ENCODE measurements around the gene MAGEA8.

MAGEA8 gene

DNA sequence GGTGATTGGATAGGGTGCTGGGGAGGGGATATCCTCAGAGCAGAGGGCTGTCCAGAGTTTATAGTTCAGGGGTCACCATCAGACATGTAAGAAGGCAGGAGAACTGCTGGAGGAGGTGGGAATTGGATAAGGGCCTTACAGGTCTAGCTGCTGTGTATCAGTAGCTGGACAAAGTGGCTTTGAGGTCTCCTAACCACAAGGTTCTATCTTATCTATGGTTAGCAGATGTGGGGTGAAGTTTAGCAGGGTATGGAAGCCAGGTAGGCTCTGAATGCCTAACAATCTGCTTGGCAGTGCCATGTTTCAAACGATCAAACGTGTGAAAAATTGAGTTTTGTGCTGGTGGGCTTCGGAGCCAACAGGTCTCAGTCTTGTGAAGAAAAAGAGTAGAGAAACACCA lies 32.1 kb upstream of the MAGEA8 start:
- Histone ChIP-seq H3K4me2 (ENCODE audit: insufficient read depth, low read length) (no peak overlapping the region), H3K4me1 (ENCODE audit: insufficient read depth, low read length) (no peaks in the 10 kb centered on the region), H3K27me3 (ENCODE audit: insufficient read depth, low read length, poor library complexity) (no peaks in the 10 kb centered on the region), H3K9ac (ENCODE audit: low read depth, low read length) (no peak overlapping the region), H3K27ac (ENCODE audit: low read length) (no peak overlapping the region), H3K4me3 (ENCODE audit: low read depth in 1 of 2, low read length in 2 of 2) (no peak overlapping the region), H3K36me3 (ENCODE audit: insufficient read depth, low read length) (no peaks in the 10 kb centered on the region), H3K9me3 (ENCODE audit: insufficient read depth, low read length, severe bottlenecking) (no peaks in the 10 kb centered on the region), H2AFZ (ENCODE audit: low read depth, low read length) (no peak overlapping the region), H4K20me1 (ENCODE audit: insufficient read depth, low read length) (no peaks in the 10 kb centered on the region), H3K79me2 (ENCODE audit: insufficient read depth, low read length) (no peaks in the 10 kb centered on the region)
- DNase-seq (no peak), ATAC-seq (ENCODE audit: insufficient read depth, low read depth) (no peak)
- TF ChIP-seq, protein P1, sequence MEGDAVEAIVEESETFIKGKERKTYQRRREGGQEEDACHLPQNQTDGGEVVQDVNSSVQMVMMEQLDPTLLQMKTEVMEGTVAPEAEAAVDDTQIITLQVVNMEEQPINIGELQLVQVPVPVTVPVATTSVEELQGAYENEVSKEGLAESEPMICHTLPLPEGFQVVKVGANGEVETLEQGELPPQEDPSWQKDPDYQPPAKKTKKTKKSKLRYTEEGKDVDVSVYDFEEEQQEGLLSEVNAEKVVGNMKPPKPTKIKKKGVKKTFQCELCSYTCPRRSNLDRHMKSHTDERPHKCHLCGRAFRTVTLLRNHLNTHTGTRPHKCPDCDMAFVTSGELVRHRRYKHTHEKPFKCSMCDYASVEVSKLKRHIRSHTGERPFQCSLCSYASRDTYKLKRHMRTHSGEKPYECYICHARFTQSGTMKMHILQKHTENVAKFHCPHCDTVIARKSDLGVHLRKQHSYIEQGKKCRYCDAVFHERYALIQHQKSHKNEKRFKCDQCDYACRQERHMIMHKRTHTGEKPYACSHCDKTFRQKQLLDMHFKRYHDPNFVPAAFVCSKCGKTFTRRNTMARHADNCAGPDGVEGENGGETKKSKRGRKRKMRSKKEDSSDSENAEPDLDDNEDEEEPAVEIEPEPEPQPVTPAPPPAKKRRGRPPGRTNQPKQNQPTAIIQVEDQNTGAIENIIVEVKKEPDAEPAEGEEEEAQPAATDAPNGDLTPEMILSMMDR (IDR thresholded peaks at IDR 0.05; ENCODE audit: borderline replicate concordance, extremely low read depth, low read length, poor library complexity, severe bottlenecking) = no peak
- no peak for TF ChIP-seq EZH2 (IDR thresholded peaks at IDR 0.05; ENCODE audit: borderline replicate concordance, low read depth, low read length, severe bottlenecking)

DNA sequence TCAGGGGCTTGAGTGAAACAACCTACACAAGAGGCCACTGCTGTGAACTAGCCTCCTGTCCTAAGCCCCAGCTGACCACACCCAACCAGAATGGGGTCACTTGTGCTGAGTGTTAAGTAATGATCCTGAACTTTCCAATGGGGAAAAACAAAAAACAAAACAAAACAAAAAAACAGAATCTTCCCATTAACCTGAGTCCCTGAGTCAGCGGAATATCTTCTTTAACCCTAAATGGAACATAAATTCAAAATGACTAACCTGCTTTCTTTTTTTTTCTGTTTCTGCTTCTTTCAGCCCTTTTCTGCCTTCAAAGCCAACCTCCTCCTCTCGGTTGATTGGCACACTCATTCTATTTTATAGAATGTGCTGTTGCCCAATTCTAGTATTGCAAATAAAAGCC lies 31.2 kb upstream of the MAGEA8 start:
- DNase-seq (no peak), ATAC-seq (ENCODE audit: insufficient read depth, low read depth) (no peak)
- Histone ChIP-seq H3K9ac (ENCODE audit: low read depth, low read length) (no peak overlapping the region), H3K27ac (ENCODE audit: low read length) (no peak overlapping the region), H3K4me2 (ENCODE audit: insufficient read depth, low read length) (no peak overlapping the region), H4K20me1 (ENCODE audit: insufficient read depth, low read length) (no peaks in the 10 kb centered on the region), H3K9me3 (ENCODE audit: insufficient read depth, low read length, severe bottlenecking) (no peaks in the 10 kb centered on the region), H3K4me3 (ENCODE audit: low read depth in 1 of 2, low read length in 2 of 2) (no peak overlapping the region), H3K4me1 (ENCODE audit: insufficient read depth, low read length) (no peaks in the 10 kb centered on the region), H3K36me3 (ENCODE audit: insufficient read depth, low read length) (no peaks in the 10 kb centered on the region), H3K79me2 (ENCODE audit: insufficient read depth, low read length) (no peaks in the 10 kb centered on the region), H2AFZ (ENCODE audit: low read depth, low read length) (no peak overlapping the region), H3K27me3 (ENCODE audit: insufficient read depth, low read length, poor library complexity) (no peaks in the 10 kb centered on the region)
- TF ChIP-seq EZH2 (IDR thresholded peaks at IDR 0.05; ENCODE audit: borderline replicate concordance, low read depth, low read length, severe bottlenecking) = no peak
- TF ChIP-seq, protein P1 (IDR thresholded peaks at IDR 0.05; ENCODE audit: borderline replicate concordance, extremely low read depth, low read length, poor library complexity, severe bottlenecking) = no peak

DNA sequence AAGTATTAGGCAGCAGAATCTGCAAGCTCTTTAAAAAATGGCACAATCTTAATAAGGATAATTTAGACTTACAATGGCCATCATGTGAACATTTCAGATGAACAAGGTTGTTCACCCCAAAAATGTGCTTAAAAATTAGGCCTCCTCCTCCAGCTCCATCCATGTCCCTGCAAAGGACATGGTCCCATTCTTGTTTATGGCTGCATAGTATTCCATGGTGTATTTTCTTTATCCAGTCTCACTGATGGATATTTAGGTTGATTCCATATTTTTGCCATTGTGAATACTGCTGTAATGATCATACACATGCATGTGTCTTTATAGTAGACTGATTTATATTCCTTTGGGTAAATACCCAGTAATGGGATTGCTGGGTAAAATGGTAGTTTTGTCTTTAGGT lies 29.1 kb upstream of the MAGEA8 start:
- Histone ChIP-seq H3K9me3 (ENCODE audit: insufficient read depth, low read length, severe bottlenecking) (no peaks in the 10 kb centered on the region), H3K9ac (ENCODE audit: low read depth, low read length) (no peak overlapping the region), H3K4me3 (ENCODE audit: low read depth in 1 of 2, low read length in 2 of 2) (no peak overlapping the region), H3K27me3 (ENCODE audit: insufficient read depth, low read length, poor library complexity) (no peaks in the 10 kb centered on the region), H3K4me2 (ENCODE audit: insufficient read depth, low read length) (no peak overlapping the region), H3K4me1 (ENCODE audit: insufficient read depth, low read length) (no peaks in the 10 kb centered on the region), H4K20me1 (ENCODE audit: insufficient read depth, low read length) (no peaks in the 10 kb centered on the region), H3K27ac (ENCODE audit: low read length) (no peak overlapping the region), H3K36me3 (ENCODE audit: insufficient read depth, low read length) (no peaks in the 10 kb centered on the region), H2AFZ (ENCODE audit: low read depth, low read length) (no peak overlapping the region), H3K79me2 (ENCODE audit: insufficient read depth, low read length) (no peaks in the 10 kb centered on the region)
- no peak for DNase-seq
- ATAC-seq (ENCODE audit: insufficient read depth, low read depth) = no peak
- no peak for TF ChIP-seq EZH2 (IDR thresholded peaks at IDR 0.05; ENCODE audit: borderline replicate concordance, low read depth, low read length, severe bottlenecking)
- TF ChIP-seq, protein P1 (IDR thresholded peaks at IDR 0.05; ENCODE audit: borderline replicate concordance, extremely low read depth, low read length, poor library complexity, severe bottlenecking) = no peak

DNA sequence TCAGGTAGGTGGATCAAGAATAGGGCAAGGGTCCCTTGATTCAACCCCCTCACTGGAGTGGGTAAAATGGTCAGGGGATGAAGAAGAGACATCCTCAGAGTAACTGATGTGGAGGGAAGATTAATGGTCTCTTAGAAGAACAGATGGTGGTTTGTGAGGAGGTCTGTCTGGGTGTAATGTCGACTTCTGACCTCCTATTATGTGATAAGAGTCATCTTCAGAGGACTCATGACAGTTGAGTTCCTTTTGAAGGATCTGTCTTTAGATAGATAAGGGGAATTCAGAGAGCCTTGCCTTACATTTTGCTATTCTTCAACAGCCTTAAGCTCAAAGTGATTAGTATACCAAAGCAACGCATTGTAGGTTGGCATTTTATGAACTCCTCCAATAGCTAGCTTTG lies 27.1 kb upstream of the MAGEA8 start:
- H3K9me3 ChIP-seq (ENCODE audit: insufficient read depth, low read length, severe bottlenecking) = no peaks in the 10 kb centered on the region
- DNase-seq (no peak), ATAC-seq (ENCODE audit: insufficient read depth, low read depth) (no peak)
- H2AFZ ChIP-seq (ENCODE audit: low read depth, low read length) = no peak overlapping the region
- no peak overlapping the region for H3K4me3 ChIP-seq (ENCODE audit: low read depth in 1 of 2, low read length in 2 of 2)
- no peak for TF ChIP-seq EZH2 (IDR thresholded peaks at IDR 0.05; ENCODE audit: borderline replicate concordance, low read depth, low read length, severe bottlenecking)
- TF ChIP-seq, protein P1 (IDR thresholded peaks at IDR 0.05; ENCODE audit: borderline replicate concordance, extremely low read depth, low read length, poor library complexity, severe bottlenecking) = no peak
- no peak overlapping the region for H3K27ac ChIP-seq (ENCODE audit: low read length)
- H3K79me2 ChIP-seq (ENCODE audit: insufficient read depth, low read length) = no peaks in the 10 kb centered on the region
- no peaks in the 10 kb centered on the region for H3K27me3 ChIP-seq (ENCODE audit: insufficient read depth, low read length, poor library complexity)
- no peak overlapping the region for H3K4me2 ChIP-seq (ENCODE audit: insufficient read depth, low read length)
- H3K9ac ChIP-seq (ENCODE audit: low read depth, low read length) = no peak overlapping the region
- H3K4me1 ChIP-seq (ENCODE audit: insufficient read depth, low read length) = no peaks in the 10 kb centered on the region
- H4K20me1 ChIP-seq (ENCODE audit: insufficient read depth, low read length) = no peaks in the 10 kb centered on the region
- H3K36me3 ChIP-seq (ENCODE audit: insufficient read depth, low read length) = no peaks in the 10 kb centered on the region

Data from DND-41 (cell line).